ENCODE results near the gene CA10. TPM values are rescaled to one million over a fixed set of nuclear protein-coding genes. Genes with fewer than 3 reads are reported as not detected.

CA10 gene
- total RNA-seq, 2 experiments from 2014 or later = not detected

DNA sequence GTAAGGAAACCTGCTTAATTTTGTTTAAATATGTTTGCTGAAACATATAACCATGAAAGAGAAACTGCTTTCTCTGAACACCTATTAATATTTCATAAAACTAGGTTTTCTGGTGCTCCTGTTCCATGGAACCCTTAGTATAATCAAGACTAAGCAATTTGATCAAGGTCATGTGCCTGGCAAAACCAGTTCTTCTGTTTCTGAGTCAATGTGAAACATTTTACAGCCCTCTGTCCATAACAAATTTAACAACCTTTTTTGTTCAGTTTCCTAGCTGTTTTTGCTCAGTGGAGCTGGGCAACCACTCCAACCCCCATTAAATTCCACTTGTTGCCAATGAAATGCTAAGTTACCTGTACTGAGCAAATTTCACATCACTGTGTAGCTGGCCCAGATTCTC is 344.0 kb downstream of the CA10 start:
- no peak for ATAC-seq
- no peak overlapping the region for H3K4me3 Mint-ChIP-seq
- POLR2A ChIA-PET = no interaction called here
- no peaks in the 10 kb centered on the region for H3K27me3 Mint-ChIP-seq (ENCODE audit: low read depth)
- H3K36me3 Mint-ChIP-seq (ENCODE audit: low read depth) = no peaks in the 10 kb centered on the region
- H3K9me3 Mint-ChIP-seq (ENCODE audit: insufficient read depth) = no peaks in the 10 kb centered on the region
- no peak overlapping the region for H3K27ac Mint-ChIP-seq
- no peak for DNase-seq
- no peaks in the 10 kb centered on the region for H3K4me1 Mint-ChIP-seq (ENCODE audit: low read depth)
- CTCF ChIA-PET = no interaction called here

DNA sequence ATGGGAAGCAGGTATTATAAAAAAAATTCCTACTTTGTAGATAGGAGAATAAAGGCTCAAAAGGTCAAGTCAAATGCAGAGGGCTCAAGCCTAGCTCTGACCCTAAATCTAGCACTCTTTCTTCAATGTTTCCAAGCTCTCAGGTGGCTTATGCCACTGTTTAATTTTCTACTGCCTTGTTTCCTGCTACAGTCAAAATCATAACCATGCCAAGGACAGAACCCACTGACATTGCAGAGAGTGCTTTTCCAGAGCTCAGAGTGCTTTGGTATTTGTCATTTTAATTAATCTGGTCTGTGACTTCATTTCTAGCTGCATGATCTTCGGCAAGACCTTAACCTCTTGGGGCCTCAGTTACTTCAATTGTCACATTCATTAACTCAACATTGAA is 344.7 kb downstream of the CA10 start:
- Mint-ChIP-seq H3K4me3 (no peak overlapping the region), H3K9me3 (ENCODE audit: insufficient read depth) (no peaks in the 10 kb centered on the region), H3K27me3 (ENCODE audit: low read depth) (no peaks in the 10 kb centered on the region), H3K27ac (no peak overlapping the region), H3K36me3 (ENCODE audit: low read depth) (no peaks in the 10 kb centered on the region), H3K4me1 (ENCODE audit: low read depth) (no peaks in the 10 kb centered on the region)
- DNase-seq (no peak), ATAC-seq (no peak)
- POLR2A ChIA-PET = no interaction called here
- CTCF ChIA-PET = no interaction called here

DNA sequence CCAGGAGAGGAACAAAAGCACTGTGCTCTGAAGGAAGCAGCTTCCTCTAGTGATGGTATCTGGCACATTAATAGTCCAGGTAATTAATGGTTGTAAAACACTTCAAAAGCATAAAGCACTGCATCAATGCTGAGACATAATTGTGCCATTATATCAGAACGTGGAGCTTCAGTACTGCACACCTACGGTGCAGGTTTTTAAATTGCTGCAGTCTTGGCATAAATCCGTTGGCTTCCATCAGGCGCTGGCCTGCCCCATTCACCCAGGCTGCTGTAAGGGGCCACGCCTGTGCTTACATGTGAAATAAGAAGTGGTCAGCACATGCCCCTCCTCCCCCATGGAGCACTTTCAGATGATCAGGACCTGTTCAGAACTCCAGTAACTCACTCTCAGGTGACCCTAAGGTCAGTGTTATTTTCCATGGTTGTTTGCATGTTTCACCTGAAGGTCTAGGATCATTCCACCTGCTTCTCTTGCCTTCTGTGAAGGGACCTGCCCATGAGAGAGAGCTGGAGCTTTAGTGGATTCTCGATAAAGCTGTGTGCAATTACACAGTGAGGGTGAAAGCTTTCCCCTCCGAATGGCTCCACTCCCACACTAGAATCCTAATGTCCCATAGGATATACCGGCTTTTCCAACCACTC is 345.3 kb downstream of the CA10 start:
- H3K9me3 Mint-ChIP-seq (ENCODE audit: insufficient read depth) = no peaks in the 10 kb centered on the region
- DNase-seq (no peak), ATAC-seq (no peak)
- POLR2A ChIA-PET = no interaction called here
- H3K27ac Mint-ChIP-seq = no peak overlapping the region
- CTCF ChIA-PET = no interaction called here
- H3K4me1 Mint-ChIP-seq (ENCODE audit: low read depth) = no peaks in the 10 kb centered on the region
- no peak overlapping the region for H3K4me3 Mint-ChIP-seq
- no peaks in the 10 kb centered on the region for H3K36me3 Mint-ChIP-seq (ENCODE audit: low read depth)
- H3K27me3 Mint-ChIP-seq (ENCODE audit: low read depth) = no peaks in the 10 kb centered on the region

DNA sequence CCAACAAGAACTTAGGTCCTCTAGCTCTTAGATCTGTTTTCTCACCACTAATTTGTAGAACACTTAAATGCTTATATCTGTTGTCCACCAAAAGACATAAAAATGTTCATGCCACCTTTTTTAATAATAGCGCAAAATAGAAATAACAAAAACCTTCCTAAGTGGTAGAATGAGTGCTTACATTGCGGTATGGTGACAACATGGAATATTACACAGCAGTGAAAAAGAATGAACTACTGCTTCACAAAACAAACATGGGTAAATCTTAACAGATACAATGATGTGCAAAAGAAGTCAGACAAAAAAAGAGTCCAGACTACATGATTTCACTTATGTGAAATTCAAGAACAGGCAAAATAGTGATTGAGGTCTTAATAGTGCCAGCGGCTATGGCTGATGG is 351.1 kb downstream of the CA10 start:
- no peak for ATAC-seq
- H3K27ac Mint-ChIP-seq = no peak overlapping the region
- CTCF ChIA-PET = no interaction called here

DNA sequence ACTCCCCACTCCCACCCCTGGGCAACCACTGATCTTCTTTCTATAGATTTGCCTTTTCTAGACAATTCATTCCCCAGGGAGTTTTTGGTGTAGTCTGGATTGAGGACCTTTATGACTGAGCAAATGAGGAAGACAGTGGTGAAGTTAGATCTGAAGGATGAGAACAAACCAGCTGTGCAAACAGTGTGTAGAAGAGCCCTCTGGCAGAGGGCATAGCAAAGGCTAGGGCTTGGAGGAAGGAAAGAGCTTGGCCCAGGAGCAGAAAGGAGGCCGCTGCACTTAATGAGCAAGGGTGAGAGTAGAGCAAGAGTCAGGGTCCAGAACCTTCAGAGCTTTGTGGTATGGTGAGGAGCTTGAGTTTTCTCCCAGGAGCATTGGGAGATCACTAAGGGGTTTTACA is 352.7 kb downstream of the CA10 start:
- H3K36me3 Mint-ChIP-seq (ENCODE audit: low read depth) = no peaks in the 10 kb centered on the region
- ATAC-seq (no peak), DNase-seq (no peak)
- H3K27me3 Mint-ChIP-seq (ENCODE audit: low read depth) = no peaks in the 10 kb centered on the region
- no peak overlapping the region for H3K27ac Mint-ChIP-seq
- no peaks in the 10 kb centered on the region for H3K9me3 Mint-ChIP-seq (ENCODE audit: insufficient read depth)
- ChIA-PET CTCF (no interaction called here), POLR2A (no interaction called here)
- no peaks in the 10 kb centered on the region for H3K4me1 Mint-ChIP-seq (ENCODE audit: low read depth)
- H3K4me3 Mint-ChIP-seq = no peak overlapping the region

More for the DNA sequence above, 351.1 kb downstream of the CA10 start:
- no peak for DNase-seq
- H3K9me3 Mint-ChIP-seq (ENCODE audit: insufficient read depth) = no peaks in the 10 kb centered on the region
- no peaks in the 10 kb centered on the region for H3K4me1 Mint-ChIP-seq (ENCODE audit: low read depth)
- no peaks in the 10 kb centered on the region for H3K27me3 Mint-ChIP-seq (ENCODE audit: low read depth)
- no peak overlapping the region for H3K4me3 Mint-ChIP-seq
- POLR2A ChIA-PET = no interaction called here
- H3K36me3 Mint-ChIP-seq (ENCODE audit: low read depth) = no peaks in the 10 kb centered on the region

DNA sequence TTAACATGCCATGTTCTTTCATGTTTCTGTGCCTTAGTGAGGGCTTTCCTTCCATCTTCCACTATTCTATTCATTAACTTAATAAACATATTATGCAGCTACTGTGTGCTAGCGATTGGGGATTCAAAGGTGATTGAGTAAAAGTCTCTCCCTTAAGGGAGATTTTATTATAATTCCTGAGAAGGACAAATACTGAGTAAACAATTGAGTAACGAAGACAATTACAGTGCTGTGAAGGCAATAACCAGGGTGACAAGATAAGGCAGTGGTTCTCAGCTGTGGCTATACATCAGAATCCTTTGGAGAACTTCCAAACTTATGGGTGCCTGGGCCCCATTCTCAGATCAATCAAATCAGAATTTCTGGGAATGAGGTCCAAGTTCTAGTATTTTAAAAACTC is 353.3 kb downstream of the CA10 start:
- Mint-ChIP-seq H3K27me3 (ENCODE audit: low read depth) (no peaks in the 10 kb centered on the region), H3K4me1 (ENCODE audit: low read depth) (no peaks in the 10 kb centered on the region), H3K27ac (no peak overlapping the region), H3K4me3 (no peak overlapping the region), H3K36me3 (ENCODE audit: low read depth) (no peaks in the 10 kb centered on the region), H3K9me3 (ENCODE audit: insufficient read depth) (no peaks in the 10 kb centered on the region)
- POLR2A ChIA-PET = no interaction called here
- CTCF ChIA-PET = no interaction called here
- ATAC-seq = no peak
- DNase-seq = no peak

DNA sequence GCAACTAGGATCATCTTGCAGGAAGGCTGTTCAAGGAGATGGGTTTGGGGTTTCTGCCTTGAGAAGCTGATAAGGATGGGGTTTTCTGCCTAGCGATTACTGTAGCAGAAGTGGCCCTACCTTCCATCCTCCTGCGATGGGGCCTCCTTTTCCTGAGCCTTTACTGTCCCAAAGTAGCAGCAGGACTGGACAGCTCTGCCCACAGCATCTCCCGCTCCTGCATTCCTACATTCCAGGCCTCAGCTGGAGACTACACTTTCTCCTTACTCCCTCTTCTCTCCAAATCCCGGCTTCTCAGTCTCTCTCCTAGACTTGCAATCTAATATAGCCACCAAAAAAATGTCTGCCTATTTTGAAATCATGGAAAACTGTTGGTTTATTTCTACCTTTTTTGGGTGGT is 355.4 kb downstream of the CA10 start:
- DNase-seq (no peak), ATAC-seq (no peak)
- no peak overlapping the region for H3K27ac Mint-ChIP-seq
- CTCF ChIA-PET = no interaction called here
- no peak overlapping the region for H3K4me3 Mint-ChIP-seq
- POLR2A ChIA-PET = no interaction called here
- no peaks in the 10 kb centered on the region for H3K36me3 Mint-ChIP-seq (ENCODE audit: low read depth)
- H3K4me1 Mint-ChIP-seq (ENCODE audit: low read depth) = no peaks in the 10 kb centered on the region
- no peaks in the 10 kb centered on the region for H3K27me3 Mint-ChIP-seq (ENCODE audit: low read depth)
- H3K9me3 Mint-ChIP-seq (ENCODE audit: insufficient read depth) = no peaks in the 10 kb centered on the region

DNA sequence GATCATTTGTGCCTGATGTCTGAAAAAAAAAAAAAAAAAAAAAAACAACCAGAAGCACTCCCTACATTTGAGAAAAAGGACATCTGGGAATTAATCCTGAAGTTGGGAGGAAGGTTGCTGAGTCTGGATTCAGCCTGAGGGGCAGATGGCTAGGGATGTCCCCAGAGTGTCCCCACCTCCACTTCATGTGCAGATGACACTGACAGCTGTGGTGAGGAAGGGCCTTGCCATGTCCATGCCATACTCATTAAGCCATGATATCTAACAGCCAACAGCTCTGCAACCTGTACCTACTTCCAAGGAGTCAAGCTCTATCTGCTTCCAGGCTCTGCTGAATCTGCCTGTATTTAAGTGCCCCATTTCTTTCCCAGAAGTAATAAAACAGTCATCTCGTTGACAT is 356.0 kb downstream of the CA10 start:
- ChIA-PET POLR2A (no interaction called here), CTCF (no interaction called here)
- ATAC-seq (no peak), DNase-seq (no peak)
- H3K27me3 Mint-ChIP-seq (ENCODE audit: low read depth) = no peaks in the 10 kb centered on the region
- H3K4me1 Mint-ChIP-seq (ENCODE audit: low read depth) = no peaks in the 10 kb centered on the region
- H3K4me3 Mint-ChIP-seq = no peak overlapping the region
- no peaks in the 10 kb centered on the region for H3K9me3 Mint-ChIP-seq (ENCODE audit: insufficient read depth)
- H3K27ac Mint-ChIP-seq = no peak overlapping the region
- no peaks in the 10 kb centered on the region for H3K36me3 Mint-ChIP-seq (ENCODE audit: low read depth)

DNA sequence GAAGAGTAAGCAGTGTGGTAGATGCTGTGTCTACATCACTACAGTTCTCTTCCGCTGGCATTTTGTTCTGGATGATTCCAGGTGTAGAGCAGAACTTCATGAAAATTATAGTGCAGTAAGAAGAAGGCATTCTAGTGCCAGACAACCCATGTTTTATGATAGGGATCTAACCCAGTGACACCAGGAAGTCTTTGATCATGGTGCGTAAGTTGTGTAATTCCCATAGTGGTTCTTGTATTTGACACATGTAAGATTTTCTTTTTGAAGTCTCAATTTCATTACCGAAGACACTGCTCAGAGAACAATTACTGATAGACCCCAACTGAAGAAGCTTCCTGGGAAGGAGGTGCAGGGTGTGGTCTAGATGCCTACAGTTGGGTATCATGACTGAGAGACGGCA is 356.9 kb downstream of the CA10 start:
- ChIA-PET POLR2A (no interaction called here), CTCF (no interaction called here)
- DNase-seq (no peak), ATAC-seq (no peak)
- Mint-ChIP-seq H3K36me3 (ENCODE audit: low read depth) (no peaks in the 10 kb centered on the region), H3K27ac (no peak overlapping the region), H3K4me3 (no peak overlapping the region), H3K9me3 (ENCODE audit: insufficient read depth) (no peaks in the 10 kb centered on the region), H3K4me1 (ENCODE audit: low read depth) (no peaks in the 10 kb centered on the region), H3K27me3 (ENCODE audit: low read depth) (no peaks in the 10 kb centered on the region)

DNA sequence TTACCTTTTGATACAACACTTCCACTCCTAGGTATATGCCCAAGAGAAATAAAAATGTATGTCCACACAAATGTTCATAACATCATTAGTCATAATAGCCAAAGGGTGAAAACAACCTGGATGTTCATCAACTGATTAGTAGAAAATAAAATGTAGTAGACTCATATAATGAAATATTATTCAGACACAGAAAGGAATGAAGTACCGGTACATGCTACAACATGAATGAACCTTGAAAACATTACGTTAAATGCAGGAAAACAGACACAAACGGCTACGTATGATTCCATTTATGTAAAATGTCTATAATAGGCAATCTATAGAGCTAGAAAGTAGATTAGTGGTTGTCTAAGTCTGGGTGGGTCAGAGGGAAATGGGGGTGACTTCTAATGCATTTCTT is 358.5 kb downstream of the CA10 start:
- no peak overlapping the region for H3K4me3 Mint-ChIP-seq
- H3K27me3 Mint-ChIP-seq (ENCODE audit: low read depth) = no peaks in the 10 kb centered on the region
- ChIA-PET POLR2A (no interaction called here), CTCF (no interaction called here)
- no peaks in the 10 kb centered on the region for H3K9me3 Mint-ChIP-seq (ENCODE audit: insufficient read depth)
- ATAC-seq (no peak), DNase-seq (no peak)
- no peaks in the 10 kb centered on the region for H3K36me3 Mint-ChIP-seq (ENCODE audit: low read depth)
- no peak overlapping the region for H3K27ac Mint-ChIP-seq
- no peaks in the 10 kb centered on the region for H3K4me1 Mint-ChIP-seq (ENCODE audit: low read depth)

DNA sequence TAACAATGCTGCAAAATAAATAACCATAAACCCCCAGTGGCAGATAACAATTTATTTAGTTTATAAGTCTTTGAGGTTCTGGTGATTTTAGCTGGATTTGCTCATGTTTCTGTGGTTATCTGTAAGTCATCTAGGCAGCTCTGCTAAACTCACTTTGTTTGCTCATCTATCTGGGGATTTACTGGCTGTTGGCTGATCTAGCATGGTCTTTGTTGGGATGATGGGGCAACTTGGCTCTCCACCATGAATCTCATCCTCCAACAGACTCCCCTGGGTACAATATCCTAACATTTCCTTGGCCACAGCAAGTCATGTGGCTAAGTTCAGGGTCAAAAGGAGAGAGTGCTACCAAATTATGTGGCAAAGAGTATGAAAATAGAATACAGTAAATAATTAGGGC is 359.3 kb downstream of the CA10 start:
- no peak for DNase-seq
- H3K36me3 Mint-ChIP-seq (ENCODE audit: low read depth) = no peaks in the 10 kb centered on the region
- ChIA-PET CTCF (no interaction called here), POLR2A (no interaction called here)
- H3K9me3 Mint-ChIP-seq (ENCODE audit: insufficient read depth) = no peaks in the 10 kb centered on the region
- no peak for ATAC-seq
- H3K4me1 Mint-ChIP-seq (ENCODE audit: low read depth) = no peaks in the 10 kb centered on the region
- H3K27ac Mint-ChIP-seq = no peak overlapping the region
- H3K4me3 Mint-ChIP-seq = no peak overlapping the region
- no peaks in the 10 kb centered on the region for H3K27me3 Mint-ChIP-seq (ENCODE audit: low read depth)

DNA sequence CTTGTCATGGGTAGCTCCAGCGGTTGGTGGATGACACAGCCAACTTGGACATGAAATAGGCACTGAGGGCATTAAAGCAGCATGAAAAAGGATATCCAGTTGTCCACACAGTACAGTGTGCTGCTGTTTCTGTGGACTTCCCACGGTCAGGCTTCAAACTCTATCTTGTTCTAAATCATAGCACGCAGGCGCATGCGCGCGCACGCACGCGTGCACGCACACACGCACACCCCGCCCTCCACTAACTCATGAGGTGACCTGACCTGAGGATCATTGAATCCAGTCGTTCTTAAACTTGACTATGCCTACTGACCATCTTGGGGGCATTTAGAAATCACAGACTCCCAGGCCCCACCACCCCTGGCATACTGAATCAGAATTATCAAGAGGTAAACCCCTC is 361.4 kb downstream of the CA10 start:
- Mint-ChIP-seq H3K36me3 (ENCODE audit: low read depth) (no peaks in the 10 kb centered on the region), H3K27ac (no peak overlapping the region), H3K4me3 (no peak overlapping the region), H3K27me3 (ENCODE audit: low read depth) (no peaks in the 10 kb centered on the region), H3K4me1 (ENCODE audit: low read depth) (no peaks in the 10 kb centered on the region), H3K9me3 (ENCODE audit: insufficient read depth) (no peaks in the 10 kb centered on the region)
- ATAC-seq = no peak
- POLR2A ChIA-PET = no interaction called here
- CTCF ChIA-PET = no interaction called here
- no peak for DNase-seq

DNA sequence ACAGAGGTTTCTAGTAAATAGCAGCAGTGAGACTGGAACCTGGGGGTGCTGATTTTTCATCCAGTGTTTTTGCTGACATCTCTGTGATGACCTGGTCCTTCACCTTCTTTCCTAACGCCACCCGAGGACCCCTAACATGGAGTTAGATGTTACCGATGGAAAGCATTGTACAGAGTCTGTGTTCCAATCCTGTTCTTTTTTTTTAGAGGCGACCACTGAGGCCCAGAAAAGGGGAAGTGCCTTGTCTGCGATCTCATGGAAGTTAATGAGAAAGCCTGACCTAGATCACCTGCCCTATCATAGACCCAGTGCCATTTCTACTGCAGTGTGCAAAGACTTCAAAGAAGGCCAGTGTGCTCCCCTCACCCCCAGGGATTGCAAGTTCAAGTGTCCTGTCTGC is 362.5 kb downstream of the CA10 start:
- CTCF ChIA-PET = no interaction called here
- Mint-ChIP-seq H3K27me3 (ENCODE audit: low read depth) (peaks cover 2% of the 10 kb centered on the region), H3K36me3 (ENCODE audit: low read depth) (no peaks in the 10 kb centered on the region), H3K4me1 (ENCODE audit: low read depth) (no peaks in the 10 kb centered on the region), H3K4me3 (no peak overlapping the region), H3K9me3 (ENCODE audit: insufficient read depth) (no peaks in the 10 kb centered on the region), H3K27ac (no peak overlapping the region)
- DNase-seq = no peak
- ATAC-seq = no peak
- POLR2A ChIA-PET = no interaction called here
